HG03520 (cell line): Measurements from ENCODE around the gene HAAO.
A peak's percentile ranks its signal among the peaks of the same experiment; 100 is the strongest.
"Not testable (repeated sequence)": the region's sequence is repeated elsewhere in the genome, so short reads cannot be mapped to it uniquely, and the experiment has no call there.

ENCODE experiments used
- ATAC-seq: cut with Tn5 transposase; IDR thresholded peaks from one replicate; pipeline ENCODE4 v1.9.1; 2021; ENCODE audit warnings: mild to moderate bottlenecking, moderate library complexity; ENCODE audit not compliant: unreplicated experiment

HAAO gene

GRCh38 chr2:42792583-42793333, at the start of gene HAAO:
Gene HAAO, minus strand, starts transcription at chr2:42792583. Its CDS starts 47 bp downstream, at chr2:42792536.
- ATAC-seq = peak; percentile 18

DNA sequence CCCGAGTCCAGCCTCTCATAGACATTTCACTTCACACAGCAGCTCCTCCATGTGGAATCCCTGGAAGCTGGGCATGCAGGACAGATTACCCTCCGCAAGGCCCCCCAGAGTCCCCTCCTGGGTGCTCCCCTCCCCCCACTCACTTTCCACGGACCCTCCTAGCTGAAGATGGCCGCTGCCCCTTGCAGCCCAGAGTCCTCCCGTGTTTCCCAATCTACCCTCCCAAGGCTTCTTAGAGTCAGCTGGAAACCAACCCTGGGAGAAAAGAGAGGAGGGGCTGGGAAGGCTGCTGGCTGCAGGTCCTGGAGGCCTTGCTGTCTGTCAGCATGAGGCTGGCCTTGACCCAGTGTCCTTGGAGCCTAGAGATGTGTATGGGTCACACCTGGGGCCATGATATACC, 49.0 kb upstream of the HAAO start:
- no peak for ATAC-seq

DNA sequence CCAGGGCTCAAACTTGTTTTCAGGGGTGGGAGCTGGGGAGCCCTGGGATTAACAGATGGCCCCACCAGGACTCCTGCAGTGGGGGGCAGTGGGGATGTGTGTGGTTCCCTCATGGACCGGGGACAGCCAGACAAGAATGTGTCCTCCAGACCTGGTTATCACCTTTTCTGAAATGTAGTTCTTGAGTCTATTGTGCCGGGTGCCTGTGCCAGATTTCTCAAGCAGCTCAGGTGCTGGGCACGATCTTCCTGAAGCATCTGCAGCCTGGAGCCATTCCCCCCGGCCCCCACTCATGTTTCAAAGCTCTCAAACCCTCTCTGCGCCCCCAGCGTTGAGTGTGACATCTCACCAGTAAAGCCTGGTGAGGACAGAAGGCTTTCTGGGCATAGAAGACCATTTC, 48.4 kb upstream of the HAAO start:
- no peak for ATAC-seq

GRCh38 chr2:42839809-42840501, 47.6 kb upstream of the HAAO start:
- no peak for ATAC-seq

DNA sequence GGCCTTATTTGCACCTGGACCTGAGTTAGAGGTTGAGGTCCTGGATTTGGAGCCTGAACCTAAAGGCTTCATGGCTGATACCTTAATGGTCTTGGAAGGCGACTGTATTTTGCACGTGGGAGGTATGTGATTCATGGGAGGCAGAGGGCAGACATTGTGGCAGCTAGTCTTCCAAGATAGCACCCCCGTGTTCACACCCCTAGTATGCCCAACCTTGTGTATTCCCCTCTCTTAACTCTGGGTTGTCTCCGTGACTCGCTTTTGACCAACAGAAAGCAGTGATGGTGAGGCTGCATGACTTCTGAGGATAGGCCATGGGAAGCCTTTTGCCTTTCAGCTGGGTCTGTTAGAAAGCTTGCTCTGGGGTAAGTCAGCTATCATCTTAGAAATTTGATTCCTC, 45.8 kb upstream of the HAAO start:
- ATAC-seq = no peak

DNA sequence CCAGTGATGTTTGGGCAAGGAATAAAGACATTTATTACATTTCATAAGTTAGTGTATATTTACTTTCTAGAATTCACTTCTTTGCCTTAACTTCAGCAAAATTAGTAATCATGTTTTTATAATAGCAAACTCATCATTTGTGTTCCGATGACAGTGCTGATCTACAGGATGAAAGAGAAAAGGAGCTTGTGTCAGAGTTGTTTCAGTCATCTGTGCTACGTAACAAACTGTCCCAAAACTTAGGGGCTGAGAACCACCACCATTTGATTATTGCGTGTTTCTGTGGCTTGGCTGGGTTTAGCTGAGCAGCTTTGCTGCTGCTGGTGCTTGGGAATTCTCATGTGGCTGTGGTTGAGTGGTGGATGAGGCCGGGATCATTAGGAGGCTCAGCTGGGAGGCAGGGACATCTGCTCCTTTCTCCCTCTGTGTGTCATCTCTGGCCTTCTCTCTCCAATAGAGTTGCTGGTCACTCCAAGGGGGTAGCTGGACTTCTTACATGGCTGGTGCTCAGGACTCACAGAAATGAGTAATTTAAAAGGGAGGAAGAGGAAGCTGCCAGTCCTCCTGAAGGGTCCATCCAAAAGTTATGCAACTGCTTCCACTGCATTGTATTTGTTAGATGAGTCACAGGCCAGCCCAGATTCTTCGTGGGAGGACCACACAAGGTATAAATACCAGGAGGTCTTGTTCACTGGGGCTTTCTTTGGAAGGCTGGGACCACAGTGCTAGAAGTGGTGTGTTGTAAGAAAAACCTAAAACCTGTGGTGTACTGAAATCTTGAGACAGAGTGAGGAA, 43.4 kb upstream of the HAAO start:
- no peak for ATAC-seq

GRCh38 chr2:42834161-42834560, 41.8 kb upstream of the HAAO start:
- ATAC-seq = no peak

DNA sequence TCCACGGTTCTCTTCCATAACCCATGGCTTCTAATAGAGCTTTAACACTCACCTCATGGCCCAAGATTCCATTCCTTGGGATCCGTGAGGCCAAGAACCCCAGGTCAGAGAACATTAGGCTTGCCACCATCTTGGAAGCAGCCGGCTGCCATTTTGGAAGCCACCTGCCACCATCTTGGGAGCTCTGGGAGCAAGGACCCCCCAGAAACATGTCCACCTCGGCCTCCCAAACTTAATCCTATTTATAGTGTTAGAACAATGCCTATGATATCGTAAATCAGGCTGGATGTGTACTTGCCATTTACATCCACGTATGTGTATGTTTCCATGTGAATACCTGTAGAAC, 39.9 kb upstream of the HAAO start:
- no peak for ATAC-seq

DNA sequence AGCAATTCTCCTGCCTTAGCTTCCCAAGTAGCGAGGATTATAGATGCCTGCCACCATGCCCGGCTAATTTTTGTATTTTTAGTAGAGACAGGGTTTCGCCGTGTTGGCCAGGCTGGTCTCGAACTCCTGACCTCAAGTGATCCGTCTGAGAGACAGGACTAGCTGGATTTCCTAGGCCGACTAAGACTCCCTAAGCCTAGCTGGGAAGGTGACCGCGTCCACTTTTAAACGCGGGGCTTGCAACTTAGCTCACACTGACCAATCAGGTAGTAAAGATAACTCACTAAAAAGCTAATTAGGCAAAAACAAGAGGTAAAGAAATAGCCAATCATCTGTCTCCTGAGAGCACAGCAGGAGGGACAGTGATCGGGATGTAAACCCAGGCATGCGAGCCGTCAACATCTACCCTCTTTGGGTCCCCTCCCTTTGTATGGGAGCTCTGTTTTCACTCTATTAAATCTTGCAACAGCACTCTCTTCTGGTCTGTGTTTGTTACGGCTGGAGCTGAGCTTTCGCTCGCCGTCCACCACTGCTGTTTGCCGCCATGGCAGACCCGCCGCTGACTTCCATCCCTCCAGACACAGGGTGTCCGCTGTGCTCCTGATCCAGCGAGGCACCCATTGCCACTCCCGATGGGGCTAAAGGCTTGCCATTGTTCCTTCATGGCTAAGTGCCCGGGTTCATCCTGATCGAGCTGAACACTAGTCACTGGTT, 39.3 kb upstream of the HAAO start:
- not testable (repeated sequence) for ATAC-seq

GRCh38 chr2:42830922-42831574, 38.7 kb upstream of the HAAO start:
- ATAC-seq = no peak

DNA sequence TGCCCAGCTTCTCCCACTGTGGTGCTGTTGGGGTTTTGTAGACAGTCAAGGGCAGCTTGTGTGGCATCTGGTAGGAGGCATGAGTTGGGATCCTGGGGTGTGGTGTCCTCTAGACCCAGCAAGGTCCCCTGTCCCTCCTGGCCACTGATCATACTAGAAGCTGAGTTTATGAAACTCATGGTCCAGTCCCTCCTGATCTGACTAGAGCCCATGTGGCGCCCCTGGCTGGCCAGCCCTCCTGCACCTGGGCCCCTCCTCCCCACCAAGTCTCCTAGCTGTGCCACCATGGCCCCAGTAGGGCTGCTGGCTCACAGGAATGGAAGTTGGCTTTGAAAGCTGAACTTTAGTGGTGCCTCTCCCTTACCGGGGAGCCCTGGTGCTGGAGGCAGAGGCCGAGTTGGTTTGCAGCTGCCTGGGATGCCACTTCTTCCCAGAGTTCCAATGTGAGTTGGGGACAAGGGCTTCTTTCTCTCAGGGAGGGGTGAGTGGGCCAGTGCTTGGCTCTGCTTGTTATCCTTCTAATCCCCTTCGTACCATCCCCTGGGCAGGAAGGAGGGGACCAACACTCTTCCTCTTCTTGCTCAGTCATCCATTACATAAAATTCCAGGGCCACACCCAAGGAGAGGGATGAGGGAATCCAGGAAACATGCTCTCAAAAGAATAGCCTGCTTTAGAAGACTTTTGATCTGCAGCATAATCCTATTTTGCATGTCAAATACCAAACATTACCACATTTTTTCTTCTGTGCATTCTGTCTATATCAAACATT, 37.5 kb upstream of the HAAO start:
- ATAC-seq = no peak

DNA sequence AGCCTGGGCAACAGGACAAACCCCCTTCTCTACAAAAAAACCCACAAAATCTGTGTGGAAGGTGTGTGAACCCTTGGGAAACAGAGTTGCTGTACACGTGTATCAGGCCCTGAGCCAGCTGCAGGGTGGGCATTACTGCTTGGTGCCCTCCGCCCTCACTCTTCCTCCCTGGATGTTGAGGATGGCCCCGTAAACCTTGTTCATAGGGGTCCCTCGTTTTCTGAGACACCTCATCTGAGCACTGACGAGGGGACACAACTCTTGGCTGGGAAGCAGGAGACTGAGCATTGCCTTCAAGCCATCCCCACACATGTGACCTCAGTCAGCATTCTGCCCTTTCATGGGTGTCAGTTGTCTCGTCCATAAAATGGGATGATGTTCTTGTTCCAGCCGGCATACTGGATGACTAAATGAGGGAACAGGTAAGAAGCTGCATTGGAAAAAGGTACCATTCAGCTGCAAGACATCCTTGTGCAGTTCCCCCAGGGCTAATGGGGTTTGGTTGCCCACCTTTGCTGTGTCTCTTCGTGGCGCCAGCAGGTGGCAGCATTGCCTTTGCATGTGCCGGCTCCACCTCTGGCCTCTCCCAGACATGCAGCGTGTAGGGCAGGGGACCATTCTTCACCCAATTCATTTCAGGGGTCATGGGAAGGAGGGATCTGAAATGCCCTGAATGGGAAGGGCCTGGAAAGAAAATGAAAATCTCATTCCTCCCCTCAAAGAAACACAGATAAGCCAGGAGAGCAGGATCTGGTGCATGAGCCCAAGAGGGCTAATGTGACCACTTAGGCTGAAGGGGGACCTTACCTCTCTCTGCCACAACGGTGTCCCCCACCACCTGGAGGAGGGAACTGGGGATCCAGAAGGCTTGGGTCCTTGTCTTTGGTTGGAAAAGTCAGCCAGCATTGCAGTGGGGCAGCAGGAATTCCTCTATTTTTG, 36.4 kb upstream of the HAAO start:
- peak; percentile 68 for ATAC-seq

GRCh38 chr2:42827647-42828486, 35.5 kb upstream of the HAAO start:
- no peak for ATAC-seq

DNA sequence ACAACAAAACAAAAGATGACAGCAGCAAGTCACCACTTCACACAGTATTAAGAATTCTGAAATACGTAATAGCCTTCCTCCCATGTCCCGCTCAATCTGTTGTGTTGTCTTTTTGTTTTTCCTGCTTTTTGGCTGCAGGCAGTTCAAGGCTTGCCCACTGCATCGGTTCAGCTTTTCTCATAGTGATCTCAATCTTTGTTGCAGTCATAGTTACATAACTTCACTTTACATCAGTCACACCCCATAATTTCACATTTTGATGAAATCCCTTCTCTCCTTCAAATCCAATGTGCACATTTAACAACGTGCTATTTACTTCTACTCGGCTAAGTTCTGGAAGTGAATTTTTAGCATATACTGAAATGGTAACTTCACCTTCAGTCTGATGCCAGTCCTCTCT, 33.8 kb upstream of the HAAO start:
- ATAC-seq = no peak

GRCh38 chr2:42824454-42824807, 32.0 kb upstream of the HAAO start:
- no peak for ATAC-seq

DNA sequence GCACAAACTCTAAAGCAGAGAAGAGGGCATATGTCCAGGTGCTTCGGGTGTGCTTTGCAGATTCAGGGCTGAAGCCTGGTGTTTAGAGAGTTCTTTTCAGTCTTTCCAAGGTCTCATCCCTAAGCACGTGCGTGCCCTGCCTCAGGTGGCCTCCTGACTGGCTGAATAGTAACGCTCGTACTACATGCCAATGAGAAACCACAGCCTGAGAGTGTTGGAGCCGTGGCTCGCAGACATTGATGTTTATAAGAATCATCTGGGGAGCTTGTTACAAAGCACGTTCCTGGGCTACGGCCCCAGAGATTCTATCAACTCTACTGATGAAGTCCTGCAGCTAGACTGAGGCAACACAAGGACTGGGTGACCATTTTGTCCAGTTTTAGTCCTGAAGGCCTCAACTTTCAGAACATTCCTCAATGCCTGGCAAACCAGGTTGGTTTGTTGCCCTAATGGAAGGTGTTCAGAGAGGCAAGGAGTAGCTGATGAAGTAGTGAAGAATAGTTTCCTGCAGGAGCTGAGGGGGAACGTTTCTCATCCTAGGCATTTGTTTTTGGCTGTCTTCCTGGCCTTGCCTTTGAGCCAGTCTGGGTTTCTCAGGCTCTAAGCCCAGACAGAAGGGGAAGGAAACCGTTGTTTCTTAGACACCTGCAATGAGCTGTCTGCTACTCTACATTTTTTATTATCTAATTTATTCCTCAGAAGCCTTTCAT, 31.5 kb upstream of the HAAO start:
- no peak for ATAC-seq

DNA sequence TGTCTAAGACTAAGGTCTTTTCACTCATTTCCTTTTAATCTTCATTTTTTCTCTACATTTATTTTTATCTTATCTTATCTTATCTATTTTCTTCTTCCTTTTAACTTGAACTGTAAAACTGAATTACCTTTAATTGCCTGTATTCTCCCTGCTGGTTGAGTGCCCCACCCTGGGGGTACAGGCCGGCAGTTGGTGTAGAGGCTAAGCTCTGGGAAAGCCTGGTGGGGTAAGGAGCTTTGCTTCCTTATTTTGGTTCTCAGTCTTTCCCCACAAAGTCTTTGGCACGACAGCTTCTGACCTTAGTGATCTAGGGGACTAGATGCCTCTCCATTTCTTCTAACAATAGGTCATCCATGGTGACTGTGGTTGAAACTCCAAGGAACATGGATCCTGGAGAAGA, 26.8 kb upstream of the HAAO start:
- ATAC-seq = no peak
